Uterus (tissue), 2 donors: Measurements from ENCODE around the gene NT5E.

Experiments
- POLR2A ChIP-seq, 2 donors: fragments of 450-650 bp; IDR thresholded peaks; one replicate each; pipeline ENCODE4 v1.6.1; 2016; ENCODE audit warnings: antibody characterized with exemption in 2 of 2, mild to moderate bottlenecking in 1 of 2, moderate library complexity in 1 of 2
- TF ChIP-seq, protein P1 (sequence below), 4 experiments: fragments of 200-600 bp in 2 of 4; fragments of 450-650 bp in 2 of 4; sonication (generic) in 2 of 4; IDR thresholded peaks; one replicate each; pipeline ENCODE4 v1.5.1; 2016 to 2019; ENCODE audit warnings: antibody characterized with exemption in 4 of 4, mild to moderate bottlenecking in 2 of 4, moderate library complexity in 1 of 4

GRCh38 chr6:85482206-85482904 lies 32.5 kb downstream of the NT5E start:
- TF ChIP-seq, protein P1, sequence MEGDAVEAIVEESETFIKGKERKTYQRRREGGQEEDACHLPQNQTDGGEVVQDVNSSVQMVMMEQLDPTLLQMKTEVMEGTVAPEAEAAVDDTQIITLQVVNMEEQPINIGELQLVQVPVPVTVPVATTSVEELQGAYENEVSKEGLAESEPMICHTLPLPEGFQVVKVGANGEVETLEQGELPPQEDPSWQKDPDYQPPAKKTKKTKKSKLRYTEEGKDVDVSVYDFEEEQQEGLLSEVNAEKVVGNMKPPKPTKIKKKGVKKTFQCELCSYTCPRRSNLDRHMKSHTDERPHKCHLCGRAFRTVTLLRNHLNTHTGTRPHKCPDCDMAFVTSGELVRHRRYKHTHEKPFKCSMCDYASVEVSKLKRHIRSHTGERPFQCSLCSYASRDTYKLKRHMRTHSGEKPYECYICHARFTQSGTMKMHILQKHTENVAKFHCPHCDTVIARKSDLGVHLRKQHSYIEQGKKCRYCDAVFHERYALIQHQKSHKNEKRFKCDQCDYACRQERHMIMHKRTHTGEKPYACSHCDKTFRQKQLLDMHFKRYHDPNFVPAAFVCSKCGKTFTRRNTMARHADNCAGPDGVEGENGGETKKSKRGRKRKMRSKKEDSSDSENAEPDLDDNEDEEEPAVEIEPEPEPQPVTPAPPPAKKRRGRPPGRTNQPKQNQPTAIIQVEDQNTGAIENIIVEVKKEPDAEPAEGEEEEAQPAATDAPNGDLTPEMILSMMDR (IDR thresholded peaks at IDR 0.05): no peak
- TF ChIP-seq POLR2A (IDR thresholded peaks at IDR 0.05): no peak
